ENCODE data around the gene INTS3.
"Not testable (repeated sequence)": the region's sequence is repeated elsewhere in the genome, so short reads cannot be mapped to it uniquely, and the experiment has no call there.

INTS3 gene

GRCh38 chr1:153776845-153777370 lies 49.1 kb downstream of the INTS3 start:
- no peaks in the 10 kb centered on the region for H3K27me3 ChIP-seq (ENCODE audit: control insufficient read depth in 1 of 2, insufficient read depth in 2 of 2, low read length in 2 of 2)
- H3K9me3 ChIP-seq (ENCODE audit: low read length), result no peaks in the 10 kb centered on the region
- H3K4me3 ChIP-seq (ENCODE audit: low read depth in 1 of 2, low read length in 2 of 2), result peak overlapping the region; percentile 73 to 98
- no peak overlapping the region for H3K27ac ChIP-seq (ENCODE audit: low read depth, low read length)
- H3K4me1 ChIP-seq (ENCODE audit: insufficient read depth, low read length), result peaks cover 30% of the 10 kb centered on the region
- H3K36me3 ChIP-seq (ENCODE audit: insufficient read depth, low read length), result peaks cover 20% of the 10 kb centered on the region
- H3K9ac ChIP-seq (ENCODE audit: low read length), result no peak overlapping the region

DNA sequence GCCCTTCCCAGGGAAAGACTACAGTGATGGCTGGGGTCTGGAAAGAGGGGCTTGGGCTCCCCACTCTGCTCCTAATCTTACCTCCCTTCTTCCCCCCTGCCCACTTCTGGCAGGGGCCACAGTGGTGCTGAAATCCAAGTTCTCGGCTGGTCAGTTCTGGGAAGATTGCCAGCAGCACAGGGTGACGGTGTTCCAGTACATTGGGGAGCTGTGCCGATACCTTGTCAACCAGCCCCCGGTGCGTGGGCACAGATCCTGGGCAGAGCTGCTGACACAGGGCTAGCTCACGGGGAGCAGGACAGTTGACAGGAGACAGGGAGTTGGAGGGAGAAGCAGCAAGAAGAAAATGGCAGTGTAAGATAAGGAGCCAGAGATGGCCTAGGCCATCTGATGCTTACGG lies 49.8 kb downstream of the INTS3 start:
- Histone ChIP-seq H3K9me3 (ENCODE audit: low read length) (no peaks in the 10 kb centered on the region), H3K4me3 (ENCODE audit: low read depth in 1 of 2, low read length in 2 of 2) (no peak overlapping the region), H3K4me1 (ENCODE audit: insufficient read depth, low read length) (peaks cover 32% of the 10 kb centered on the region), H3K36me3 (ENCODE audit: insufficient read depth, low read length) (peaks cover 16% of the 10 kb centered on the region), H3K9ac (ENCODE audit: low read length) (no peak overlapping the region), H3K27ac (ENCODE audit: low read depth, low read length) (no peak overlapping the region), H3K27me3 (ENCODE audit: control insufficient read depth in 1 of 2, insufficient read depth in 2 of 2, low read length in 2 of 2) (no peaks in the 10 kb centered on the region)

- Histone ChIP-seq H3K4me3 (ENCODE audit: low read depth in 1 of 2, low read length in 2 of 2) (no peak overlapping the region), H3K27me3 (ENCODE audit: control insufficient read depth in 1 of 2, insufficient read depth in 2 of 2, low read length in 2 of 2) (no peaks in the 10 kb centered on the region), H3K9ac (ENCODE audit: low read length) (no peak overlapping the region), H3K4me1 (ENCODE audit: insufficient read depth, low read length) (peaks cover 36% of the 10 kb centered on the region), H3K36me3 (ENCODE audit: insufficient read depth, low read length) (peaks cover 11% of the 10 kb centered on the region), H3K9me3 (ENCODE audit: low read length) (no peaks in the 10 kb centered on the region), H3K27ac (ENCODE audit: low read depth, low read length) (no peak overlapping the region)
Measured at GRCh38 chr1:153778051-153778823, 50.4 kb downstream of the INTS3 start.

GRCh38 chr1:153778824-153779519 lies 51.1 kb downstream of the INTS3 start:
- H3K4me3 ChIP-seq (ENCODE audit: low read depth in 1 of 2, low read length in 2 of 2), result no peak overlapping the region
- no peak overlapping the region for H3K27ac ChIP-seq (ENCODE audit: low read depth, low read length)
- peaks cover 39% of the 10 kb centered on the region for H3K4me1 ChIP-seq (ENCODE audit: insufficient read depth, low read length)
- peaks cover 7% of the 10 kb centered on the region for H3K36me3 ChIP-seq (ENCODE audit: insufficient read depth, low read length)
- H3K9me3 ChIP-seq (ENCODE audit: low read length), result no peaks in the 10 kb centered on the region
- H3K27me3 ChIP-seq (ENCODE audit: control insufficient read depth in 1 of 2, insufficient read depth in 2 of 2, low read length in 2 of 2), result no peaks in the 10 kb centered on the region
- H3K9ac ChIP-seq (ENCODE audit: low read length), result no peak overlapping the region

DNA sequence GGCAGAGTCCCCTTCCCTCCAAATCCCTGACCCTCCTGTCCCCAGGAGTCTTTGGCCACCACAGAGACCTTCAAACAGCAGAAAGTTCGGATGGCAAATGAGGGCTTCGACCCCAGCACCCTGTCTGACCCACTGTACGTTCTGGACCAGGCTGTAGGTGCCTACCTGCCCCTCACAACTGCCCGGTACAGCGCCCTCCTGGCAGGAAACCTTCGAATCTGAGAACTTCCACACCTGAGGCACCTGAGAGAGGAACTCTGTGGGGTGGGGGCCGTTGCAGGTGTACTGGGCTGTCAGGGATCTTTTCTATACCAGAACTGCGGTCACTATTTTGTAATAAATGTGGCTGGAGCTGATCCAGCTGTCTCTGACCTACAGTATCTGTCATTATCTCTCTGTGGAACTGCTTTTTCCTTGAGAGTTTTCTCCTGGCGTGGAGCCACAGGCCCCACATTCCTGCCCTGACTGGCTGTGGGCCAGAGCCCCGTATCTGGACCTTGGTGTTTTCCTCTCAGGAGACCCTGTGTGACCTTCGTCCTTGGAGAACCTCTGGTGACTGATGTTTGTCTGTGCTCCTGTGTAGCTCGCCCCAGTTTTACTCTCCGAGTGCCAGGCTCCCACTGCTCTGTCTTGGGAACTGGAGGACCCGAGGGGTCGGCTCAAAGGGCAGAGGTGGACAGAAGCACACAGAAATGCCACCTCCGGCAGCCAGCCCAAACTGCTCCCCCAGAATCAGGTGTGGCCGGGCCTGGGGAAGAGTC lies 52.1 kb downstream of the INTS3 start:
- H3K27ac ChIP-seq (ENCODE audit: low read depth, low read length), result no peak overlapping the region
- no peaks in the 10 kb centered on the region for H3K27me3 ChIP-seq (ENCODE audit: control insufficient read depth in 1 of 2, insufficient read depth in 2 of 2, low read length in 2 of 2)
- no peak overlapping the region for H3K4me3 ChIP-seq (ENCODE audit: low read depth in 1 of 2, low read length in 2 of 2)
- no peaks in the 10 kb centered on the region for H3K9me3 ChIP-seq (ENCODE audit: low read length)
- H3K9ac ChIP-seq (ENCODE audit: low read length), result no peak overlapping the region
- H3K36me3 ChIP-seq (ENCODE audit: insufficient read depth, low read length), result peaks cover 7% of the 10 kb centered on the region
- peaks cover 32% of the 10 kb centered on the region for H3K4me1 ChIP-seq (ENCODE audit: insufficient read depth, low read length)

DNA sequence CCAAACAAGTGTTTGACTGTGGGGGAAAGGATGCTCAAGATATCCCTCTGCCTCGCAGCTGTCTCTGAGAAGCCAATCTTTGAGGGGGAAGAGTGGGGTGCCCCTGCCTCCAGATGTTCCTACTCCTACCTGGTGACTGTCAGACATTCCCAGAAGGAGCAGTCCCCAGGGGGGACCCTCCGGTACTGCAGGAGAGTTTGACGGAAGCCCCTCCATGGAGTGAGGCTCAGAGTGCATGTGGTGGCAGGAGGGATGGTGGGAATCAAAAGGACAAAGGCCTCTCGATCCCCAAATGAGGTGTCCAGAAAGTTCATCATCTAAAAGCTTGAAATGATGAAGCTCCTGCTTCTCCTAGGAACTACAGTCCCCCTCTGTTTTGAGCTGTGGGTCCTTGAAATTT lies 52.7 kb downstream of the INTS3 start:
- no peaks in the 10 kb centered on the region for H3K27me3 ChIP-seq (ENCODE audit: control insufficient read depth in 1 of 2, insufficient read depth in 2 of 2, low read length in 2 of 2)
- no peak overlapping the region for H3K27ac ChIP-seq (ENCODE audit: low read depth, low read length)
- no peaks in the 10 kb centered on the region for H3K9me3 ChIP-seq (ENCODE audit: low read length)
- no peak overlapping the region for H3K4me3 ChIP-seq (ENCODE audit: low read depth in 1 of 2, low read length in 2 of 2)
- H3K4me1 ChIP-seq (ENCODE audit: insufficient read depth, low read length), result peaks cover 32% of the 10 kb centered on the region
- peaks cover 7% of the 10 kb centered on the region for H3K36me3 ChIP-seq (ENCODE audit: insufficient read depth, low read length)
- no peak overlapping the region for H3K9ac ChIP-seq (ENCODE audit: low read length)

GRCh38 chr1:153782648-153783047 lies 54.8 kb downstream of the INTS3 start:
- peaks cover 16% of the 10 kb centered on the region for H3K4me1 ChIP-seq (ENCODE audit: insufficient read depth, low read length)
- H3K27ac ChIP-seq (ENCODE audit: low read depth, low read length), result peak overlapping the region; percentile 85
- peak overlapping the region; percentile 57 to 75 for H3K4me3 ChIP-seq (ENCODE audit: low read depth in 1 of 2, low read length in 2 of 2)

DNA sequence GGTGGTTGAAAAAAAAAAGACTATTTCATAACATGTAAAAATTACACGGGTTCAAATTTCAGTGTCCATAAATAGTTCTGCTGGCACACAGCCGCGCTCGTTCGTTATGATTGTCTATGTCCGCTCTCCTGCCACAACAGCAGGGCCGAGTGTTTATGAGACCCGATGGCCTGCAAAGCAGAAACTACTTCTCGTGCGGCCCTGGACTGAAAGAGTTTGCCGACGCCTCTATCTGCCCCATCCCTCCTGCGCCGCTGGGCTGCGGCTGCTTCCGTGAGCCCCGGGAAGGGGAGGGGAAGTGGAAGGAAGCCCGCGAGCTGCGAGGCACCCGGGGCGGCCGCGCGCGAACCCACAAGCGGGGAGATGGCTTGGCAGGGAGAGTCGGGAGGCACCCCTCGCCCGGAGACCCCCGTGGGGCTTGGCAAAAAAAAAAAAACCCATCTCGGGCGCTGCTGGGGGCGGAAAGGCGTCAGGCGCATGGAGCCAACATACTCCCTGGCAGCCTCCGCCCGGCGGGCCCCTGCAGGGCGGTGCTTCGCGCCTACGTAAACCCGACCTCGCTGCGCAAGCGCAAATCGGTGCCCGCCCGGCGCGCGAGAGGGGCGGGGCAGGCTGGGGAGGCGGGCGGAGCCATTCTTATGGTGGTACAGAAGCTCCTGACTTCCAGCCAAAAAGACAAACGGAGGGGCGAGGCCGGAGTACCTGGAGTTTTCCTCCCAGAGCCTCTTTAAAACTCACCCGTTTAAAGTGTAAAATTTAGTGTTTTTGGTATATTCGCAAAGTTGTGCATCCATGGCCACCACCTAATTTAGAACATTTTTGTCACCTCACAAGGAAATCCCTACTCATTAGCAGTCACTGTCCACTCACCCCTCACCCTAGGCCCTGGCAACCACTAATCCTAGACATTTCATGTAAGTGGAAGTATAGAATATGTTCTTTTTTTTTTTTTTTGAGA lies 55.7 kb downstream of the INTS3 start:
- H3K27ac ChIP-seq (ENCODE audit: low read depth, low read length), result peak overlapping the region; percentile 85
- no peaks in the 10 kb centered on the region for H3K9me3 ChIP-seq (ENCODE audit: low read length)
- peaks cover 12% of the 10 kb centered on the region for H3K4me1 ChIP-seq (ENCODE audit: insufficient read depth, low read length)
- H3K4me3 ChIP-seq (ENCODE audit: low read depth in 1 of 2, low read length in 2 of 2), result peak overlapping the region; percentile 57 to 75
- peaks cover 7% of the 10 kb centered on the region for H3K36me3 ChIP-seq (ENCODE audit: insufficient read depth, low read length)
- H3K9ac ChIP-seq (ENCODE audit: low read length), result peak overlapping the region; percentile 70
- no peaks in the 10 kb centered on the region for H3K27me3 ChIP-seq (ENCODE audit: control insufficient read depth in 1 of 2, insufficient read depth in 2 of 2, low read length in 2 of 2)

More at GRCh38 chr1:153782648-153783047, 54.8 kb downstream of the INTS3 start:
- not testable (repeated sequence) for H3K36me3 ChIP-seq (ENCODE audit: insufficient read depth, low read length); H3K9me3 ChIP-seq (ENCODE audit: low read length); H3K27me3 ChIP-seq (ENCODE audit: control insufficient read depth in 1 of 2, insufficient read depth in 2 of 2, low read length in 2 of 2)
- H3K9ac ChIP-seq (ENCODE audit: low read length), result peak overlapping the region; percentile 70

- peaks cover 33% of the 10 kb centered on the region for H3K4me1 ChIP-seq (ENCODE audit: insufficient read depth, low read length)
- H3K9me3 ChIP-seq (ENCODE audit: low read length), result no peaks in the 10 kb centered on the region
- H3K27me3 ChIP-seq (ENCODE audit: control insufficient read depth in 1 of 2, insufficient read depth in 2 of 2, low read length in 2 of 2), result no peaks in the 10 kb centered on the region
- no peak overlapping the region for H3K27ac ChIP-seq (ENCODE audit: low read depth, low read length)
- H3K9ac ChIP-seq (ENCODE audit: low read length), result no peak overlapping the region
- no peaks in the 10 kb centered on the region for H3K36me3 ChIP-seq (ENCODE audit: insufficient read depth, low read length)
- H3K4me3 ChIP-seq (ENCODE audit: low read depth in 1 of 2, low read length in 2 of 2), result no peak overlapping the region
Measured at GRCh38 chr1:153786038-153786790, 58.4 kb downstream of the INTS3 start.

- peak overlapping the region; percentile 50 to 67 for H3K4me3 ChIP-seq (ENCODE audit: low read depth in 1 of 2, low read length in 2 of 2)
Measured at GRCh38 chr1:153789478-153790034, 61.7 kb downstream of the INTS3 start.

More at GRCh38 chr1:153789478-153790034, 61.7 kb downstream of the INTS3 start:
- peaks cover 25% of the 10 kb centered on the region for H3K4me1 ChIP-seq (ENCODE audit: insufficient read depth, low read length)
- no peaks in the 10 kb centered on the region for H3K27me3 ChIP-seq (ENCODE audit: control insufficient read depth in 1 of 2, insufficient read depth in 2 of 2, low read length in 2 of 2)
- peak overlapping the region; percentile 95 for H3K27ac ChIP-seq (ENCODE audit: low read depth, low read length)
- H3K9ac ChIP-seq (ENCODE audit: low read length), result peak overlapping the region; percentile 69
- no peaks in the 10 kb centered on the region for H3K36me3 ChIP-seq (ENCODE audit: insufficient read depth, low read length)
- no peaks in the 10 kb centered on the region for H3K9me3 ChIP-seq (ENCODE audit: low read length)

Data from muscle layer of colon (tissue), 2 donors.